Gastroesophageal sphincter (tissue), 3 donors: ENCODE results near the gene ROR1.

Experiments
- CTCF ChIP-seq, 4 experiments: fragments of 200-600 bp in 2 of 4; fragments of 450-650 bp in 2 of 4; sonication (generic) in 1 of 4; IDR thresholded peaks; one replicate each; pipeline ENCODE4 v1.5.1; 2017 to 2019; ENCODE audit warnings: antibody characterized with exemption in 4 of 4, mild to moderate bottlenecking in 2 of 4, moderate library complexity in 2 of 4
- POLR2AphosphoS5 ChIP-seq: sonication (generic); formaldehyde crosslinking; IDR thresholded peaks from one replicate; pipeline ENCODE4 v1.6.1; 2017; ENCODE audit warnings: antibody characterized with exemption

- TF ChIP-seq POLR2AphosphoS5 (no peak), CTCF (IDR thresholded peaks at IDR 0.05) (no peak)
Measured at GRCh38 chr1:63947904-63948303, 174.1 kb downstream of the ROR1 start.
